ENCODE results near the gene CNOT6.

DNA sequence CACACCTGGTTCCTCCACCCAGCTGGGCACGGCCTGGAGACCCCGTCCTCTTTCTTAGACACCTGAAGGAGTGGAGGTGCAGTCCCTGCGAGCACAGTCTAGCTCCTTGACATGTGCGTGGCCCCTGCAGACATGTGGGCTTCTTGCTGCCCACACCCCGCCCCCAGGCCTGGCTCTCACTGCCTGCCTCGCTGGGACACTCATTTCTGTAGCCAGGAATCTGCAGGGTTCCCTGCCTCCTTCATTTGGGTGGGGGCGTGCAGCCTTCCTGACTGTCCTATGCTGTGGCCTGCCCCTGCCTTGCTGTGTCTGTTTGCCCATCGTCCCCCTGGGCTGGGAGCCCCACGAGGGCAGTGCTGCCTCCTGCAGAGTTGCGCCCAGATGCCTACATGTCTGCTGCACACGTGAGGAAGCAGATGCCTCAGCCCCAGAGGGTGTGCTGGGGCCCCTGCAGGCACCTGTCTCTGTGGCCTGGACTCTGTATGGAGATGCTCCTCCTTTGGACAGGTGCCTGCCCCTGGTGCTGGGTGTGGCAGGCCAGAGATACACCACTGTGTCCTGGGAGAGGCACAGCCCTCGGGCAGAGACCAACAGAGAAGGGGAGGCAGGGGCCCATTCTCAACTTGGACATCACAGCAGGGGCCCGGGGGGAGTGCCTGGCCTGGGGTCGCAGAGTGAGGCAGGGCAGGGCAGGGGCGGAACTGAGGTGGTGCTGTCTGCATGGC is 132.6 kb downstream of the CNOT6 start:
- TF ChIP-seq, protein P1, sequence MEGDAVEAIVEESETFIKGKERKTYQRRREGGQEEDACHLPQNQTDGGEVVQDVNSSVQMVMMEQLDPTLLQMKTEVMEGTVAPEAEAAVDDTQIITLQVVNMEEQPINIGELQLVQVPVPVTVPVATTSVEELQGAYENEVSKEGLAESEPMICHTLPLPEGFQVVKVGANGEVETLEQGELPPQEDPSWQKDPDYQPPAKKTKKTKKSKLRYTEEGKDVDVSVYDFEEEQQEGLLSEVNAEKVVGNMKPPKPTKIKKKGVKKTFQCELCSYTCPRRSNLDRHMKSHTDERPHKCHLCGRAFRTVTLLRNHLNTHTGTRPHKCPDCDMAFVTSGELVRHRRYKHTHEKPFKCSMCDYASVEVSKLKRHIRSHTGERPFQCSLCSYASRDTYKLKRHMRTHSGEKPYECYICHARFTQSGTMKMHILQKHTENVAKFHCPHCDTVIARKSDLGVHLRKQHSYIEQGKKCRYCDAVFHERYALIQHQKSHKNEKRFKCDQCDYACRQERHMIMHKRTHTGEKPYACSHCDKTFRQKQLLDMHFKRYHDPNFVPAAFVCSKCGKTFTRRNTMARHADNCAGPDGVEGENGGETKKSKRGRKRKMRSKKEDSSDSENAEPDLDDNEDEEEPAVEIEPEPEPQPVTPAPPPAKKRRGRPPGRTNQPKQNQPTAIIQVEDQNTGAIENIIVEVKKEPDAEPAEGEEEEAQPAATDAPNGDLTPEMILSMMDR (IDR thresholded peaks at IDR 0.05) = no peak
- no peak for TF ChIP-seq POLR2AphosphoS5 (IDR thresholded peaks at IDR 0.05; ENCODE audit: low read depth, low read length)
- TF ChIP-seq, protein P2, sequence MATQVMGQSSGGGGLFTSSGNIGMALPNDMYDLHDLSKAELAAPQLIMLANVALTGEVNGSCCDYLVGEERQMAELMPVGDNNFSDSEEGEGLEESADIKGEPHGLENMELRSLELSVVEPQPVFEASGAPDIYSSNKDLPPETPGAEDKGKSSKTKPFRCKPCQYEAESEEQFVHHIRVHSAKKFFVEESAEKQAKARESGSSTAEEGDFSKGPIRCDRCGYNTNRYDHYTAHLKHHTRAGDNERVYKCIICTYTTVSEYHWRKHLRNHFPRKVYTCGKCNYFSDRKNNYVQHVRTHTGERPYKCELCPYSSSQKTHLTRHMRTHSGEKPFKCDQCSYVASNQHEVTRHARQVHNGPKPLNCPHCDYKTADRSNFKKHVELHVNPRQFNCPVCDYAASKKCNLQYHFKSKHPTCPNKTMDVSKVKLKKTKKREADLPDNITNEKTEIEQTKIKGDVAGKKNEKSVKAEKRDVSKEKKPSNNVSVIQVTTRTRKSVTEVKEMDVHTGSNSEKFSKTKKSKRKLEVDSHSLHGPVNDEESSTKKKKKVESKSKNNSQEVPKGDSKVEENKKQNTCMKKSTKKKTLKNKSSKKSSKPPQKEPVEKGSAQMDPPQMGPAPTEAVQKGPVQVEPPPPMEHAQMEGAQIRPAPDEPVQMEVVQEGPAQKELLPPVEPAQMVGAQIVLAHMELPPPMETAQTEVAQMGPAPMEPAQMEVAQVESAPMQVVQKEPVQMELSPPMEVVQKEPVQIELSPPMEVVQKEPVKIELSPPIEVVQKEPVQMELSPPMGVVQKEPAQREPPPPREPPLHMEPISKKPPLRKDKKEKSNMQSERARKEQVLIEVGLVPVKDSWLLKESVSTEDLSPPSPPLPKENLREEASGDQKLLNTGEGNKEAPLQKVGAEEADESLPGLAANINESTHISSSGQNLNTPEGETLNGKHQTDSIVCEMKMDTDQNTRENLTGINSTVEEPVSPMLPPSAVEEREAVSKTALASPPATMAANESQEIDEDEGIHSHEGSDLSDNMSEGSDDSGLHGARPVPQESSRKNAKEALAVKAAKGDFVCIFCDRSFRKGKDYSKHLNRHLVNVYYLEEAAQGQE (IDR thresholded peaks at IDR 0.05; ENCODE audit: insufficient read depth in 1 of 2, low read depth in 2 of 2, low read length in 1 of 2) = no peak
